HG03196 (cell line): ENCODE measurements around the gene FNIP2.
"Not testable (repeated sequence)": the region's sequence is repeated elsewhere in the genome, so short reads cannot be mapped to it uniquely, and the experiment has no call there.

ENCODE experiments used
- ATAC-seq: cut with Tn5 transposase; IDR thresholded peaks from one replicate; pipeline ENCODE4 v1.9.1; 2021; ENCODE audit not compliant: unreplicated experiment

FNIP2 gene

GRCh38 chr4:158865520-158866177, 96.8 kb downstream of the FNIP2 start:
- ATAC-seq: no peak

GRCh38 chr4:158869001-158869400, 100.2 kb downstream of the FNIP2 start:
- no peak for ATAC-seq

- ATAC-seq: no peak
Observed at GRCh38 chr4:158869761-158870160, 100.9 kb downstream of the FNIP2 start.

GRCh38 chr4:158870282-158870625, 101.4 kb downstream of the FNIP2 start:
- no peak for ATAC-seq

- no peak for ATAC-seq
Observed at GRCh38 chr4:158870626-158871334, 102.0 kb downstream of the FNIP2 start.

GRCh38 chr4:158871335-158871724, 102.5 kb downstream of the FNIP2 start:
- no peak for ATAC-seq

- ATAC-seq: no peak
Observed at GRCh38 chr4:158873795-158874401, 105.1 kb downstream of the FNIP2 start.

- ATAC-seq: no peak
Observed at GRCh38 chr4:158875026-158875425, 106.2 kb downstream of the FNIP2 start.

- no peak for ATAC-seq
Observed at GRCh38 chr4:158875455-158875854, 106.6 kb downstream of the FNIP2 start.

GRCh38 chr4:158877069-158877468, 108.2 kb downstream of the FNIP2 start:
- no peak for ATAC-seq

GRCh38 chr4:158882142-158882541, 113.3 kb downstream of the FNIP2 start:
- ATAC-seq: not testable (repeated sequence)

- no peak for ATAC-seq
Observed at GRCh38 chr4:158884280-158884679, 115.5 kb downstream of the FNIP2 start.

- no peak for ATAC-seq
Observed at GRCh38 chr4:158885564-158885963, 116.7 kb downstream of the FNIP2 start.

GRCh38 chr4:158890294-158890693, 121.5 kb downstream of the FNIP2 start:
- no peak for ATAC-seq

GRCh38 chr4:158891256-158891655, 122.4 kb downstream of the FNIP2 start:
- no peak for ATAC-seq

GRCh38 chr4:158894826-158895225, 126.0 kb downstream of the FNIP2 start:
- ATAC-seq: no peak

GRCh38 chr4:158895797-158896576, 127.2 kb downstream of the FNIP2 start:
- ATAC-seq: no peak

- ATAC-seq: not testable (repeated sequence)
Observed at GRCh38 chr4:158896577-158897238, 127.9 kb downstream of the FNIP2 start.

GRCh38 chr4:158900408-158900807, 131.6 kb downstream of the FNIP2 start:
- ATAC-seq: not testable (repeated sequence)

GRCh38 chr4:158902280-158903078, 133.7 kb downstream of the FNIP2 start:
- ATAC-seq: not testable (repeated sequence)
